Activated CD4-positive, CD25-positive, alpha-beta regulatory T cell treated with anti-CD3 and anti-CD28 coated beads, Interleukin-2, amount 50 U/mL, for 72 hours (primary cell): Measurements from ENCODE around the gene UBE3C.
"Not testable (repeated sequence)": the region's sequence is repeated elsewhere in the genome, so short reads cannot be mapped to it uniquely, and the experiment has no call there.

Experiments
- DNase-seq: peaks from one replicate; pipeline ENCODE4 v3.0.0; 2021

Gene UBE3C

GRCh38 chr7:157241631-157242030 lies 102.9 kb downstream of the UBE3C start:
- DNase-seq = no peak

GRCh38 chr7:157244516-157245294 lies 106.0 kb downstream of the UBE3C start:
- no peak for DNase-seq

- DNase-seq = no peak
Observed at GRCh38 chr7:157246052-157246451, 107.3 kb downstream of the UBE3C start.

- no peak for DNase-seq
Observed at GRCh38 chr7:157248659-157249058, 109.9 kb downstream of the UBE3C start.

- DNase-seq = peak; percentile 41
Observed at GRCh38 chr7:157250605-157251228, 112.0 kb downstream of the UBE3C start.

GRCh38 chr7:157251817-157252216 lies 113.1 kb downstream of the UBE3C start:
- not testable (repeated sequence) for DNase-seq

- DNase-seq = no peak
Observed at GRCh38 chr7:157253850-157254249, 115.1 kb downstream of the UBE3C start.

GRCh38 chr7:157254781-157255180 lies 116.1 kb downstream of the UBE3C start:
- DNase-seq = not testable (repeated sequence)

- no peak for DNase-seq
Observed at GRCh38 chr7:157255201-157255606, 116.5 kb downstream of the UBE3C start.

- no peak for DNase-seq
Observed at GRCh38 chr7:157263156-157263555, 124.4 kb downstream of the UBE3C start.

- no peak for DNase-seq
Observed at GRCh38 chr7:157265051-157265450, 126.3 kb downstream of the UBE3C start.

- DNase-seq = no peak
Observed at GRCh38 chr7:157266272-157266671, 127.5 kb downstream of the UBE3C start.

GRCh38 chr7:157267516-157267915 lies 128.8 kb downstream of the UBE3C start:
- DNase-seq = no peak

- no peak for DNase-seq
Observed at GRCh38 chr7:157267956-157268355, 129.2 kb downstream of the UBE3C start.

GRCh38 chr7:157268540-157268939 lies 129.8 kb downstream of the UBE3C start:
- DNase-seq = no peak

- no peak for DNase-seq
Observed at GRCh38 chr7:157269341-157270059, 130.8 kb downstream of the UBE3C start.

- no peak for DNase-seq
Observed at GRCh38 chr7:157270060-157270444, 131.3 kb downstream of the UBE3C start.

GRCh38 chr7:157271315-157271990 lies 132.7 kb downstream of the UBE3C start:
- DNase-seq = no peak

- DNase-seq = no peak
Observed at GRCh38 chr7:157271991-157272324, 133.2 kb downstream of the UBE3C start.

- DNase-seq = no peak
Observed at GRCh38 chr7:157272351-157273207, 133.9 kb downstream of the UBE3C start.

- DNase-seq = peak; percentile 66
Observed at GRCh38 chr7:157273208-157274093, 134.7 kb downstream of the UBE3C start.
